22Rv1 (cell line): ENCODE results near the gene UMPS.

Experiments
- H3K27ac ChIP-seq: fragments of 450-650 bp; 2 replicates; pipeline ENCODE4 v1.5.1; 2017
- ZFX ChIP-seq: fragments of 450-650 bp; IDR thresholded peaks from 2 replicates; pipeline ENCODE4 v1.6.1; 2017; ENCODE audit warnings: antibody characterized with exemption, borderline replicate concordance
- TF ChIP-seq, protein P1 (sequence below): fragments of 450-650 bp; IDR thresholded peaks from 2 replicates; pipeline ENCODE4 v1.5.1; 2017; ENCODE audit warnings: mild to moderate bottlenecking

UMPS gene

DNA sequence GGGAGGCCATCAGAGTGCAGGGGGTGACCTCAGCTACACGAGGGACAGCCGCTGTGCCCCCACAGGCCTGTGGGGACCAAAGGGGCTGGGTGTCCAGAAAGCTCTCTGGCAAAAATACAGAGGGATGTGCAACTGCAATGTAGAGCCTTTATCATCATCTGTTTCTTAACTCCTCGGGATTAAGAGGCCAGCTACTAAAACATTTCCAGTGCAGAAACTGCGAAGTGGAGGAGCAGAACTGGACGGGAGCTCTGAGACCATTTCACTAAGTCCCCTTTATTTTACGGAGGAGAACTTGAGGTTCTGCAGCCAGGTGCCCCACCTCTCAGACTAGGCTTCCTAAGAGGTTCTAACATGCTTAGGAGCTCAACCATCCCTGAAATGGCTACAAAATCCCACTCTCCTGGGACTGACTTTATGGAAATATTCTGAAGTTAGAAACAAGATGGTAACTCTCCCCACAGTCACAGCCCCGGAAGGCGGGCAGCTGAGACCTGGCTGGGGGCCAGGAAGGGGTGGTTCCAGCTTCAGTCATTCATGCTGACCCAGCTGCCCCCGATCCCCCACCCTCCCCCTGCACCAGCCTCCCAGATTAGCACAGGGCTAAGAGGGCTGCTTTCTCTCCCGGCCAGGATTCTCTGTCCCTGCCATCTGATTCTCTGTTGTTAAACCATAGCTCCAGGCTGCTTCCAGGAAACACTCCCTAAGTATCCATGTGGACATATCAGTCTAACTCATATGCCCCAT is 40.3 kb downstream of the UMPS start:
- no peak overlapping the region for H3K27ac ChIP-seq

DNA sequence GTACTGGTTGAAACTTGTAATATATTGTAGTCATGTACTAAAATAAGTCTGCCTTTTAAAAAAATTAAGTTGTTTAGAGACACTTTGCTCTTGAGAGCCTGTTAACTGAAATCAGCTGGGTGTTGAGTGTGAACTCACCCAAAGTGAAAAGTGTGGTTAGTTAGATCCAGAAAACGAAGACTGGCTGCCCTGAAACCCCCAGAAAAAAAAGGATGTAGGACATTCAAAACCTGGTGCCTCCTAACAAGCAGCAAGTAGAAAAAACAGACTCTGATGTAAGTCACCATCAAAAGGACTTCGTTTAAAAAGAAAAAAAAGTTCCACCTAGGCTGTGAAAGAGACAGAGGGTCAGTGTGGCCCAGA is 40.8 kb downstream of the UMPS start:
- no peak overlapping the region for H3K27ac ChIP-seq
- no peak for TF ChIP-seq ZFX
- TF ChIP-seq, protein P1, sequence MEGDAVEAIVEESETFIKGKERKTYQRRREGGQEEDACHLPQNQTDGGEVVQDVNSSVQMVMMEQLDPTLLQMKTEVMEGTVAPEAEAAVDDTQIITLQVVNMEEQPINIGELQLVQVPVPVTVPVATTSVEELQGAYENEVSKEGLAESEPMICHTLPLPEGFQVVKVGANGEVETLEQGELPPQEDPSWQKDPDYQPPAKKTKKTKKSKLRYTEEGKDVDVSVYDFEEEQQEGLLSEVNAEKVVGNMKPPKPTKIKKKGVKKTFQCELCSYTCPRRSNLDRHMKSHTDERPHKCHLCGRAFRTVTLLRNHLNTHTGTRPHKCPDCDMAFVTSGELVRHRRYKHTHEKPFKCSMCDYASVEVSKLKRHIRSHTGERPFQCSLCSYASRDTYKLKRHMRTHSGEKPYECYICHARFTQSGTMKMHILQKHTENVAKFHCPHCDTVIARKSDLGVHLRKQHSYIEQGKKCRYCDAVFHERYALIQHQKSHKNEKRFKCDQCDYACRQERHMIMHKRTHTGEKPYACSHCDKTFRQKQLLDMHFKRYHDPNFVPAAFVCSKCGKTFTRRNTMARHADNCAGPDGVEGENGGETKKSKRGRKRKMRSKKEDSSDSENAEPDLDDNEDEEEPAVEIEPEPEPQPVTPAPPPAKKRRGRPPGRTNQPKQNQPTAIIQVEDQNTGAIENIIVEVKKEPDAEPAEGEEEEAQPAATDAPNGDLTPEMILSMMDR = no peak

More for the DNA sequence above, 40.3 kb downstream of the UMPS start:
- TF ChIP-seq, protein P1 = no peak
- TF ChIP-seq ZFX = no peak

DNA sequence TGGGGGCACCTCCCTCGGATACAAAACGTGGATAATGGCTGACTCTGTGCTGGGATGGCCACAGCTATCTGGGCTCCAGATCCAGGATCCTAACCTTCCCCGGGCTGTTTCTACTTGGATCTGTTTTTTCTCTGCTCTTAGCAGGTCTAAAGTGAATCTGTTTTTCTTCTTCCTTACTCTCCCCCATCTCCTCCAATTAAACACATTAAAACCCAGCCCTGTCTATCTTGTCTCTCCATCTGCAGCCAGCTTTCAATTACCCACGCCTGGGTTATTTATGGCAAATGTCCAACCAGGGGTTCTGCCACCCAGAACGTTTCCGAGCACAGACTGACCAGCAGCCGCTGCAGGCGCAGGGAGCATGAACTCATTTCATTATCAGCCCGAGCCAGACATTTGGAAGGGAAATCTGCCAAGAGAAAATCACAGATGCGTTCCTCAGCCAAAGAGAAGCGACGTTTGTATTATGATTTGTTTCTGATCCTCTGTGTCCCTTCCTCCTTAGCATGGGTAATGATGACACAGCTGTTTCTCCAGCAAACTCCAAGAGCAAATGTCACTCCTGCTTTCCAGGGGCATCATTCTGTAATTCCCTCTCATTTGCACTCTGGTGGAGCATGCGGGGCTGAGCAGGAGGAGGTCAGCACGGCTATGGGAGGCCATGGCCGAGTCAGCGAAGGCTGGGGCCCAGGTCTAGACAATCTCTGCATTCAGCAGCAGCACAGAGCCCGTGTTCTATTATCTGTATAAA is 42.0 kb downstream of the UMPS start:
- H3K27ac ChIP-seq = no peak overlapping the region
- no peak for TF ChIP-seq ZFX
- TF ChIP-seq, protein P1 = no peak

DNA sequence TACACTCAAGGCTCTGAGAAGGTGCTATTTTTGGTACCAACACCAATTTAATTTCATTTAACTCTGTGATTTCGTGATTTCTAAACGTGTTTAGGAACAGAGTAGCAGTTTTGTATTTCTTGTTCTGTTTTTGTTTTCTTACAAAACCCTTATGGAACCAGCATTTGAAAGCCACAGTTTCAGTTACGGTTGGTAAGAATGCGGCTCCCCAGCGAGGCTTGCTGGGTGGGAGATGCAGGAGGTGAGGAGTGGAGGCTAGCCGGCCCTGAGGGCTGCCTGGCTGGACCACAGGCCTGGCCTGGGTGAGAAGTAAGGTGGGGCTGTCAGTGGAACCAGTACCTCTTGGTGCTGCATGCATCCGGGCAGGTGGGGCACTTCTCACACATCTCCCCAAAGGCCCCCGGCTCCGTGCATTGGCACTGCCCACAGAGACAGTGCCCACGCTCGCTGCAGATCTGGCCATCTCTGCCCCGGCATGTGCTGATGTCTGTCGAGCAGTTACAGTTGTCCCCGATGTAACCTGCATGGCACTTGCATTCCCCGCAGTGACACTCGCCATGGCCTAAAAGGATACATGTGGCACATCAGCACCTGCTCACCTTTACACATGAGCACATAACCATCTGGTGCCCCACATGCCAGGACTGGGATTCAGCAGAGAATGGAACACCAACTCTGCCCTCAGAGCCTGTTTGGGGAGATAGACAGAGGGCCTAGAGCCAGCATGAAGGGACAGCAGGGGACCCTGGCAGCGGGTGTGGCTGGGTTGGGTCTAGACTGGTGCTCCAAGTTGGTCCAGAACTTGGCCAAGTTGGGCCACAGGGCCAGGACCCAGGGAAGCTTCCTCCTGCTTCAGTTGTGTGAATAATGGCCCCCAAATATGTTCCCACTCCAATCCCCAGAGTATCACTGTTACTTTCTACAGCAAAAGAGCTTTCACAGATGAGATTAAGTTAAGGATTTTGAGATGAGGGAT is 43.4 kb downstream of the UMPS start:
- no peak for TF ChIP-seq ZFX
- TF ChIP-seq, protein P1 = no peak

DNA sequence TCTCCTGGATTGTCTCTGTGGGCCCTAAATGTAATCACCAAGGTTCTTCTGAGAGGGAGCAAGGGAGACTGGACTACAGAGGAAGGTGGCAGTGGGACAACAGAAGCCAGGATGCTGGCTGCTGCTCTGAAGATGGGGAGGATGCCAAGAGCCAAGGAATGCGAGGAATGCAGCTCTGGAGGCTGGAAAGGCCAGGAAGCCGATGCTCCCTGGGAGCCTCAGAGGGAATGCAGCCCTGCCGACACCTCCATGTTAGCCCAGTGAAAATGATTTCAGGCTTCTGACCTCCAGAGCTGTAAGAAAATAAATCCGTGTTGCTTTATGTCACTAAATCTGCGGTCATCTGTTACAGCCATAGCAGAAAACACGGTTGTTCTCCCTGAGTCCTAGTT is 44.1 kb downstream of the UMPS start:
- TF ChIP-seq, protein P1 = no peak
- no peak overlapping the region for H3K27ac ChIP-seq

More for the DNA sequence above, 43.4 kb downstream of the UMPS start:
- H3K27ac ChIP-seq = no peak overlapping the region

DNA sequence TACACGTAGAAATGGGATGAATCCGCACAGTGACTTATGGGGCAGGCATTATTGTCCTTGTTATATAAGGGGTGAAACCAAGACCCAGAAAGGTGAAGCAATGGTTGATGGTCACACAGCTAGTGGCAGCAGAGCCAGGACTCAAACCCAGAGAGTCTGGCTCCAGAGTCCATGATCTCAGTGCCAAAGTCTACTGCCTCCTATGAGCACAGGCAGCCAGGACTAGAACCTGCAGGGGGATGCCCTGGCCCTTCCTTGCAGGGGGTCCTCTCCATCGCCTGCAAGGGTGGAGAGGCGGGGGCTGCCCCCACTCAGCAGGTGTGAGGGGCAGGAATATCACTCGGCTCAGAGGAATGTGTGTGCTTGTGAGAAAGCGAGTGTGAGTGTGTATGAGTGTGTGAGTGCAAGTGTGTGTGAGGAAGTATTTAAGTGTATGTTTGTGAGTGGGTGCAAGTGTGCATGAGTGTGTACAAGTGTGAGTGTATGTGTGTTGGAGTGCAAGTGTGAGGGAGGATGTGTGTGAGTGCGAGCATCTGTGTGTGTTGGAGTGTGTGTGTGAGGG is 44.7 kb downstream of the UMPS start:
- no peak overlapping the region for H3K27ac ChIP-seq
- no peak for TF ChIP-seq ZFX
- TF ChIP-seq, protein P1 = no peak
